SK-N-SH (cell line): Measurements from ENCODE around the gene SPRY1.

ENCODE experiments used
- FOSL2 ChIP-seq: IDR thresholded peaks from 2 replicates; pipeline ENCODE4 v1.4.0; 2012; ENCODE audit warnings: low read depth, mild to moderate bottlenecking, moderate library complexity, borderline replicate concordance
- RFX5 ChIP-seq: IDR thresholded peaks from 2 replicates; pipeline ENCODE4 v1.6.1; 2012; ENCODE audit warnings: mild to moderate bottlenecking, improper control_type of control experiment, low read length
- YY1 ChIP-seq: IDR thresholded peaks from 2 replicates; pipeline ENCODE4 v1.4.0; 2012; ENCODE audit warnings: low read depth, mild to moderate bottlenecking
- TF ChIP-seq, protein P1 (sequence below): fragments of 200-600 bp; sonication (generic); IDR thresholded peaks from 2 replicates; pipeline ENCODE4 v1.6.1; 2017; ENCODE audit warnings: antibody characterized with exemption, mild to moderate bottlenecking, moderate library complexity

DNA sequence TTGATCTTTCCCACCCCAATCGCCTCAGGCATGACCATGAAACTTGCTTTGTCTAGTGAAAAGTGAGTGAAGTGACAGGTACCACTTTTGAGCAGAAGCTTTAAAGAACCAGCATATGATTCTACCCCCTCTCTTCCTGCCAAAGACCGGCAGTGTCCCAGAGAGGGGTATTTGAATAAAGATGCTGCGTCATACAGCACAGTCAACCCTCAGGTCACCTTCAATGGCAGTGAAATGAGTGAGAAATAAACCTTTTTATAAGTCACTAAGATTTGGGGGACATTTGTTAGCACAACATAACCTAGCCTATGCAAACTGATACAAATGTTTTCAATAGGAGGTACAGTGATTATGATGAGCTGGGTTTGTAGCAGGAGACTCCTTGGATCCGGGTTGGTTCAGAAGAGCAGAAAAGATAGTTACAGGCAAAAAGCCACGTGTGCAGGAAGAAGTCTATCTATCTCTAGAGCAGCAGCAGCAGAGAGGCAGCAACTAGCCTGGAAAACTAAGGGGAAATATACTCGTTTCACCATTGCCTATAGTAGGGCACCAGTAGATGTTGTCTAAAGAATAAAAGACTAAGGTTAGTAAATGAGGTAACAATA is 30.3 kb upstream of the SPRY1 start:
- TF ChIP-seq FOSL2 = no peak
- TF ChIP-seq, protein P1, sequence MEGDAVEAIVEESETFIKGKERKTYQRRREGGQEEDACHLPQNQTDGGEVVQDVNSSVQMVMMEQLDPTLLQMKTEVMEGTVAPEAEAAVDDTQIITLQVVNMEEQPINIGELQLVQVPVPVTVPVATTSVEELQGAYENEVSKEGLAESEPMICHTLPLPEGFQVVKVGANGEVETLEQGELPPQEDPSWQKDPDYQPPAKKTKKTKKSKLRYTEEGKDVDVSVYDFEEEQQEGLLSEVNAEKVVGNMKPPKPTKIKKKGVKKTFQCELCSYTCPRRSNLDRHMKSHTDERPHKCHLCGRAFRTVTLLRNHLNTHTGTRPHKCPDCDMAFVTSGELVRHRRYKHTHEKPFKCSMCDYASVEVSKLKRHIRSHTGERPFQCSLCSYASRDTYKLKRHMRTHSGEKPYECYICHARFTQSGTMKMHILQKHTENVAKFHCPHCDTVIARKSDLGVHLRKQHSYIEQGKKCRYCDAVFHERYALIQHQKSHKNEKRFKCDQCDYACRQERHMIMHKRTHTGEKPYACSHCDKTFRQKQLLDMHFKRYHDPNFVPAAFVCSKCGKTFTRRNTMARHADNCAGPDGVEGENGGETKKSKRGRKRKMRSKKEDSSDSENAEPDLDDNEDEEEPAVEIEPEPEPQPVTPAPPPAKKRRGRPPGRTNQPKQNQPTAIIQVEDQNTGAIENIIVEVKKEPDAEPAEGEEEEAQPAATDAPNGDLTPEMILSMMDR = no peak
- no peak for TF ChIP-seq RFX5
- TF ChIP-seq YY1 = no peak
